ENCODE measurements around the gene UGCG. TPM values are rescaled to one million over a fixed set of nuclear protein-coding genes. Genes with fewer than 3 reads are reported as not detected.

Gene UGCG
- total and polyA plus RNA-seq, 2 of the 8 experiments (the other 6 are each of a cell fraction or from before 2014, with no cell fraction given): 14.9 to 34.0 TPM

DNA sequence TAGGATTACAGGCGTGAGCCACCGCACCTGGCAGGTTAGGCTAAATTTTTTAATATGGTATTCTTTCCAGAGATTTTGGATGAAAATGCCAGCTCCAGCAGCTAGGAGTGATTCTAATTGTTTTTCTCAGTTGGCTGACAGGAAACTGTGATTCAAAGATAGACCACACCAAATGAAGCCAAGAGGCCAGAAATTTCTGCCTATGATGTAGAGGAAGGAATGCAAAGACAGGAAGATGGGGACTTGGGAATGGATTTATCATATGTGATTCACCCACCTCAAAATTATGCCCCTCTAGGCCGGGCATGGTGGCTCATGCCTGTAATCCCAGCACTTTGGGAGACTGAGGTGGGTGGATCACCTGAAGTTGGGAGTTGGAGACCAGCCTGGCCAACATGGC, 53.3 kb downstream of the UGCG start (continued):
- no peak for TF ChIP-seq SP1 (IDR thresholded peaks at IDR 0.05; ENCODE audit: low read depth, low read length)
- no peak for TF ChIP-seq ZNF274 (IDR thresholded peaks at IDR 0.05; ENCODE audit: borderline replicate concordance, extremely low read depth, low read length)
- TF ChIP-seq PHF8 (conservative IDR thresholded peaks at IDR 0.05; ENCODE audit: low read depth, low read length): no peak
- TF ChIP-seq CHD2 (IDR thresholded peaks at IDR 0.05; ENCODE audit: low read length): no peak
- no peak for TF ChIP-seq FOSL1 (IDR thresholded peaks at IDR 0.05; ENCODE audit: insufficient read depth, low read depth, low read length)

Measured in H1 (cell line).